ENCODE results near the gene RAB7B.

GRCh38 chr1:205981257-205981656, 21.9 kb downstream of the RAB7B start:
- TF ChIP-seq CTCF (IDR thresholded peaks at IDR 0.05): no peak
- TF ChIP-seq POLR2A (IDR thresholded peaks at IDR 0.05): no peak
